Activated T-cell treated with anti-CD3 and anti-CD28 coated beads, Interleukin-2, amount 50 U/mL, for 1 hour (primary cell): ENCODE measurements around the gene DAP.
"Not testable (repeated sequence)": the region's sequence is repeated elsewhere in the genome, so short reads cannot be mapped to it uniquely, and the experiment has no call there.

ENCODE experiments used
- DNase-seq: peaks from one replicate; pipeline ENCODE4 v3.0.0-alpha.2; 2020

DAP gene, protein sequence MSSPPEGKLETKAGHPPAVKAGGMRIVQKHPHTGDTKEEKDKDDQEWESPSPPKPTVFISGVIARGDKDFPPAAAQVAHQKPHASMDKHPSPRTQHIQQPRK

DNA sequence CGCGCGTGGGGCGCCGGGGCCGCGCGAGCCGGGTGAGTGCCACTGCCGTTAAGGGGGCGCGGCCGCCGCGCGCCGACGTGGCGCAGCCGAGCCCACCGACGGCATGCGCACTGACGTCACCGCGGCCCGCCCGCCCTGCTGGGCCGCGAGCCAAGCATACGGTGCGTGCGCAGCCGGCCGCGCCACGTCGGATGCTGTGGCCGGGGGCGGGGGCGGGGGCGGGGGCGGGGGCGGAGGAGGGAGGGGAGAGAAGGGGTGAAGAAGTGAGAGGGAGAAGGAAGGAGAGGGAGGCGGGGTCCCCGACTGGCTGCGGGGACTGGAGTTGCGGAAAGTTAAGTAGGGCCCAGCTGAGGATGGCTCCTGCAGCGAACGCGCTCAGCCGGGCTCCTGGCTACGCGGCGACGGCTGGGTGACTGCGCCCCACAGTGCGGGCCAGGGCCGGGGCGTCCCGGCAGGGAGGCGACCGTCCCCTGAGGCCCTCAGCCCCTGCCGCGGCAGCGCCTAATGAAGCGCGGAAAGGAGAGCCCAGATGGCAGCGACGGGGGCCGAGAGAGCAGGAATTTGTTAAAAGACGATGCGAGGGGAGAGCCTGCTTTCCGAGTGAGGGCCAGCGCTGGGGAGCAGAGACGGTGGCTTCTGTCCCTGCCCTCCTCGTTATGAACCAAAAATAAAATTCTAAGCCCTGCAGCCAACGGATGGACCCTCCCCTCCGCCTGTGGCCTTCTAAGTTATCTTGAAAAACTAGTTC is at the start of gene DAP:
Gene DAP (minus strand): TSS at position 50 of the 748 bp plus-strand sequence. CDS start 166 bp downstream, outside the sequence.
- DNase-seq = peak; percentile 93

DNA sequence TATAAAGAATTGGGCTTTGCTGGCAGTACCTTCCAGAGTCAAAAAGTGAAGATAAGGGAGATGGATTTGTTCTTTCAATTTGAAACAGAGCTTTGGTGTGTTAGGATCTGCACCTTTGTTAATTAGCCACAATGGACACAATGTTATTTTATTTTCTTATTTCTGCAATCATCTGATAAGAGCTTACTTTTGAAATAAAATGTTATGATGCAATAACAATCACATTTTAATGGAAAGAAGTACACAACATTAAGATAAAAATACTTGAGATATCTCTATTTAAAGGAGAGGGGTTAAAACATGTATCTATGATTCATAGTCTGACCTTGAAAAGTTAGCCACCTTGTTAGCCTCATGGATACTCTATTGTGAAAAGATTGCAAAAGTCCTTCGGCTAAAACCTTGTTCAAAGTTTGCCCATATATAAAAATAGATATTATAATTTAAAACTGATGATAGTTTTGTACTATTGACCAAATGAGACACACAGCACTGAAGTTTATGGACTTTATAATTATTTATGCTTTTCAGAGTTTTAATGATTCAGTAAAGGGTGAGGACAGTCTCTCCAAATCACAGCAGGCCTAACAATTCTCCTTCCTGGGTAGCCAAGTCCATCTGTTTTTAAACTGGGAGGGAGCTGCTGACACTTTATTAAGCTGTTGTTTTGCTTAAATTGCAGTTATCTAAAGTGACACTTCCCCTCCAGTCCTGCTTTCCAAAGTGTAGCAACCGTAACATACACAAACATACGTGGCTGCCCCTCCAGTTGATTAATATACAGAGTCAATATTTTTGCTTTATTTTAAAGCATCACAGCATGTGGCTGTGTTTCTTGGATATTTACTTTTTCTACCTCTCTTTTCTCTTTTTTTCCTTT is 47.6 kb upstream of the DAP start:
- no peak for DNase-seq

DNA sequence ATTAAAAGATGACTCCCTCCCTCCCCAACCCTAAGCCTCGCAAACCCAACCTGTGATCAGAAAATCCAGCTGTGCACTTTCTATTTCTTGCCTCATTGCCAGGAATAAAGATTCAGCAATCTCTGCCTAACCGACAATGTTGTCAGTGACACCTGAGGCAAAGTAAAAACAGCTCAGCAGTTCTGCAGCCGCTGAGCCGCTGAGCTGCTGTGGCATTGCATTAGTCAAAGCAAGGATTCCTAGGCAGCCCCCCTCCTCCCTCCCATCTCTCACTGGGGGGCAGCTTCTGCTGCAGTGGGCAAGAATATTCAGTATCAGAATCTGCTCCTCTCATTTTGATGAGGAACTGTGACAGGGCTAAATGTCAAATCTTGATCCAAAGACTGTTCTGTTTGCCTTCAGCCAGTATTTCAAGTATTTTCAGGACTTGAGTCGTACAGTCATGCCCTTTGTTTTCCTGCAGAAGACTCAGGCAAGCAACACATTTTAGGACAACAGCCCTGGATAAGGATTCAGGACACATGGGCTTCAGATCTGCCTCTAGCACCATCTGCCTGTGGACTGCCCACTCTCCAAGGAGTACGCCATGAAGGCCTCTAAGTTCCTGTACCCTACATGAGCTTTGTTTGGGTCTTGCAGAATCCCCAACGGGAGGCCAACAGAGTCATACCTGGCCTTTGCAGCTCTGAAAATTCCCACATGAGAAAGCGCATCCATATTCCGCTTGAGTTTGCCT is 41.1 kb upstream of the DAP start:
- no peak for DNase-seq

DNA sequence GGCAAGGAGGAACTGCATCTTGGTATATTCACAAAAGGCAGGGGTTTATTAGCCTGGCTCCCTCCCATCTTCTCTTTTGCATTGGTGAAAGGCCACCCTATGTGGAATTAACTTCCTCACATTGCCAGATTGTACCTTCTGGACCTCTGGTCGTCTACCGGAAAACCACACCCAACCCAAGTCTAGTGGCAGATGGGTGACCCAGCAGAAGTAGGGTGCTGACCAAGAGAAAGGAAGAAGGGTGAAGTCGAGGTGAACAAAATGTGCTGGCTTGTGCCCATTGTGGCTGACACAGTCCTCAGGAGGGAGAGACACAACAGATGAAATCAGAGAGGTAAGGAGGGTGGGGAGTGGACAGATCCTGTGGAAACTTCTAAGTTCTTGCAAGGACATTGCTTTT is 39.8 kb upstream of the DAP start:
- DNase-seq = no peak

DNA sequence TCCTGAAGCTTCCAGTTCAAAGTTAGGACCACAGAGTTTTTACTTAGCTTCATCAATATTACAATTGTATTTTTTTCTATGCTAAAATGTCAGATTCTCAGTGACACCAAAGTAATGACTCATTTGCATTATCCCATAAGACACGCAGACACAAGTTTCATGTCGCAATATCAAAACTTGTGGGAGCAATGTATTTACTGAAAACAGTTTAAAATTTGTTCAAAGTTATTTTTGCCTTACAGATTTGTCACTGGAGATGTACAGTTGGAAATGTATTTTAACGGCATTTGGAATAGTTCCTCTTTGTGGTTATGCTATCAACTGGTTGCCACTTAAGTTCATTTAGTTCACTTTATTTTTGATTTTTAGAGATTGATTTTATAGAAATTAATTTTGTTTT is 36.2 kb upstream of the DAP start:
- no peak for DNase-seq

DNA sequence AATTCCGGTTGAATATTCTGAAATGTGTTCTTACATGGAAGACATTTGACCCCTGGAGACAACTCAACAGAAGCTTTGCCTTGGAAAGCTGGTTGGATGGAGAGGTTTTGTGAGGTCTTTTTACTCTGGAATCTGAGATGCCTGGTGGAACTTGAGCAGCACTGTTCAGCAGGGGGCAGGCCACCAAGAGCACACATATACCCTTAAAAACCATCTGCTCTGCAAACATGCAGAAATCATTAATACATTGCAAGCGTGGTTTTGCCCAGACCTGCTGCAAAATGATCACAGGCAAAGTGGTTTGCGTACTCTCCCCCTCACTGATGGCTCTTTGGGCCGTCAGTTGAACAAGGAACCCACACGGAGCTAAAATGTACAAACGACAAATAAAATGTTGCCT is 32.8 kb upstream of the DAP start:
- no peak for DNase-seq

DNA sequence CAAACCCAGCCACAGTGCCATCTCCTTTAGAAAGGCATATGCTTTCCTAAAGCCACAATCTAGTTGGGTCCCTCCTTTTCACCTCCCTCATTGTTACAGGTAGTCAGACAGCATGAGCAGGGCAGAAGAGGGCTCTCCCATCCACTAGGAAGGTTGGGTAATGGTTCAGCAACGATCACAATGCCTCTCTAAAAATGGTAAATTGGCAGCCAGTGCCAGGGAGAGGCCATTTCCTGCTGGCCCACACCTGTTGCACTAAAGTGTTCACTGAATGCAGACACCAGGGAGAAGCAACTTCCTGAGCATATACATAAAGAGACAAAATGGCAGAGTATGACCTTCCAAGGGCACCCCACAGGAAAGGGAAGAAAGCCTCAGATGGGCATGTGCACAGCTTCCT is 31.3 kb upstream of the DAP start:
- DNase-seq = no peak

DNA sequence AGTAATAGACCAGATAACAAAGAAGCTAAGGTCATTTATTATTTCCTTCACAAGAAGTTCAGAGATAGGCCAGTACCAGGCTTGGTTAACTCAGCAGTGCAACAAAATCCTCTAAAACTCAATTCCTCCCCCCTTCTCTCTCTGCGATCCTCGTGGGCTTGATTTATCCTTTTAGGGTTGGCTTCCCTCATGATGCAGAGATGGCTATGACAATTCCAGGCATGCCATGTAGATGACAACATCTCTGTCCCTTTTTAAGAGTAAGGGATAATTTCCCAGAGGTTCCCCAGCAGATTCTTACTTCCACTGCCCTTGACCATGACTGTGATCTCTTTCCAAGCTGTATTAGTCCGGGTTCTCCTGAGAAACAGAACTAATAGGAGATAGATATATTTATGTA is 28.7 kb upstream of the DAP start:
- no peak for DNase-seq

DNA sequence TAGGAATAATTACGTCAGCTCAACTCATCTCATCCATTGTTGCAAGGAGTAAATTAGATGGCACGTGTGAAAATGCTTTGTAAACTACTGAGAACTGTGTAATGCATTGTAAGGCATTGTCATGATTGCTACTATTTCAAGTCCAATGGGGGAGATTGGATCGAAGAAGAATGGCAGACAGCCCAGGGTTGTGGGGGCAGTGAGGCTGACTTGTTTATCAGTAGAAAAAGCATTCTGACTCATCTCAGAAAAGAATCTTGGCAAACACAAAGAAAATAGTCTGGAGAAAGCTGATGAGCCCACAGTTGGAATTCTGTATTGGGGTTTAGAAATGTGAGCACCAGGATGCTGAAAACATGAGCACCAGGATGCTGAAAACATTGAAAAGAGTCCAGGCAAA is 28.0 kb upstream of the DAP start:
- no peak for DNase-seq

DNA sequence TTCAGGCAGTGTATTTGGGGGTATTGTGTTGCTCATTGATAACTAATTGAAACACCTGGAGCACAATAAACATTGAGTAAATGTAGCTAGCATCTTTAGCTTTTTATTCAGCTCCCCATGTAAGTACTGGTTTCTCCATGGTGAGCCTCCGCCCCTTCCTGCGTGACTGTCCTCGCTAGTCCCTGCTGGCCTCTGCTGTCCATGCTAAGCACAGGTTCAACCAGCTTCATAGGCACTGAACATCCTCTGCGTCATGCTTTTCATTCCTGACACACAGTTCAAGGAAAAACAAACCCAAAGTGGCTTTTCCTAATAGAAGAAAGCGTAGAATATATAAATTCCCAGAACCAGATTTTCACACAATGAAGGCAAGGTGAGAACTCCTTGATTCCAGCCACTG is 27.3 kb upstream of the DAP start:
- no peak for DNase-seq

DNA sequence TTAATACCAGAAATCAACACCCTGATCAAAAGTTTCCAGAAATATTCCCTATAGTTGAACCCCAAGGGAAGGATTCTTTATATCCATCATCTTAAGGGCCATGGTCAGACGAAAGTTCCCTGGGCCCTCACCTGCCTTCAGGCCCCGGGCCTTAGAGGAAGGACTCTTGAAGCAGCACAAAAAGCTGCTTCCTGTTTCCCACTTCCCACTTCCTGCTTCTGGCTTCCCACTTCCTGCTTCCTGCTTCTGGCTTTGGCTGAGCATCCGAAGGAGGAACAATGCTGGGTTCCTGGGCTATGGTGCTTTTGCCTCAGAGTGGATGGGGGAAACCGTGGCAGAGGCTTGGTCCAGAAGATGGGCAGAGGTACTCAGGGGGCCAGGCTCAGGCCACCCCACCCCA is 25.8 kb upstream of the DAP start:
- no peak for DNase-seq

DNA sequence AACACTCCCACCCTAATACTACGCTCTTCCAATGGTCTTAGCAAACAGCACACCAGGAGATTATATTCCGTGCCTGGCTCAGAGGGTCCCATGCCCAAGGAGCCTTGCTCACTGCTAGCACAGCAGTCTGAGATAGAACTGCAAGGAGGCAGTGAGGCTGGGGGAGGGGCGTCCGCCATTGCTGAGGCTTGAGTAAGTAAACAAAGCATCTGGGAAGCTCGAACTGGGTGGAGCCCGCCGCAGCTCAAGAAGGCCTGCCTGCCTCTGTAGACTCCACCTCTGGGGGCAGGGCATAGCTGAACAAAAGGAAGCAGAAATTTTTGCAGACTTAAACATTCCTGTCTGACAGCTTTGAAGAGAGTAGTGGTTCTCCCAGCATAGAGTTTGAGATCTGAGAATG is 19.2 kb upstream of the DAP start:
- DNase-seq = not testable (repeated sequence)

DNA sequence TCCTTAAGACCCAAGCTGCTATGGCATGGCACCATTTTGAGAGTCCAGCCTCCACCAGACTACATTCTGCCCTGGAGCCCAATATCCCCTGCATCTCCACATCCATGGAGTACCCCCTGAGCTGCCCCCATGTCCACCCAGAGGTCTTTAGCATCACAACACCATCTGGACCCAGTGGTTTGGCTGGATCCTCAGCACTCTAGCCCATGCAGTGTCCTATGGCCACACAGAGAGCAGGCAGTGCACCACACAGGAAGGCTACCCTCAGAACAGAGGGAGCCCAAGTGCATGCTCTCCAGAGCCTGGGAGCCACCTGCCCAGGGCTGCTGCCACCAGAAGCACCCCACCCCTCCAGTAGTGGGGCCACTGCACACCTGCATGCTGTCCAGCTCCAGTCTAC is 18.6 kb upstream of the DAP start:
- no peak for DNase-seq

DNA sequence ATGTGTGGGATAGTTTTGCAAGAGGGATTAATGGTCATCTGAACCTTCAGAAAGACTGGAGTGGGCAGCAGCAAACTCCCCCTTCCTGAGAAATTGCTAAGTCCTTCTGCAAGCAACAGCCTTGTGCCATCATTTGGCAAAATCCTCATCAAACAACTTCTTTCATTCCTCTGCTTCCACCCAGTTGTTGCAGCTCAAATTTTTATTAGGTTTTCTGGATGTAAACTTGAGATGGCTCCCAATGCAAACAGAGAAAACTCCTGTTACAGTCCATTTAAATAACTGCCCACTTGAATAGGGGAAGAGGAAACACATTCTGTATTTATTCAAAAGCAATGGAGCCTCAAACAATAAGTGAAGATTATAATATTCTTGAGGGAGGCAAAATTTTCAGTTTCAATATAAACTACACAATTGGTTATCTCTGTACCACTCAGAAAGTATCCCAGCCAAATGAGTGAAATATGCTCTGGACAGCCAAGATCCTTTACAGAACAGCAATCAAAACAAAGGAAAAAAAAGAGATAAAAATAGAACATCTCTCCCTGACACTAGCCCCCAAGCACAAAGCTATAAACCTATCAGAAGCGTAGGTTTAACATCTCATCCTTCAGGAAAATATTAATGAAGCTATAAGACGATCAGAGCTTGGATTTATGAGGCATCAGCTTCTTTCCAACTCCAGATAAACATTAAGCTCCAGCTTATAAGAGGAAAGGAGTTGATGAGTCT is 17.3 kb upstream of the DAP start:
- DNase-seq = no peak

DNA sequence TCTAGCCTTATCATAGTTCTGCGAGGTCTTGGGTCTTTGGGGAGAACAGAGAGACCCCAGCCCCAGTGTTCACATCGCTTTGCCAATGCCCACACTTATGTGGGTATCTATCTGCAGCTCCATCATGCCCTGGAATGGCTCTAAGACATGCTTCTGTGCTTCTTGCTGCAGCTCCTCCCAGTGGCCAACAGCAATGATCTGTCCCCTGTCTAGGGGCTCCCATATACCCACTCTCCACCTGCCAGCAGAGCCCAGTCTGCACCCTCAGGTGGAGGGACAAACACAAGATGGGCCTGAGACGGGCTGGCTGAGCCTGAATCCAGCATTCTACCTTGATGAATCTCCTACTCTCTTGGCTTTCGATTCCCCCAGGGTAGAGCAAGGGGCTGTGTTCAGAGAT is 14.6 kb upstream of the DAP start:
- DNase-seq = no peak

DNA sequence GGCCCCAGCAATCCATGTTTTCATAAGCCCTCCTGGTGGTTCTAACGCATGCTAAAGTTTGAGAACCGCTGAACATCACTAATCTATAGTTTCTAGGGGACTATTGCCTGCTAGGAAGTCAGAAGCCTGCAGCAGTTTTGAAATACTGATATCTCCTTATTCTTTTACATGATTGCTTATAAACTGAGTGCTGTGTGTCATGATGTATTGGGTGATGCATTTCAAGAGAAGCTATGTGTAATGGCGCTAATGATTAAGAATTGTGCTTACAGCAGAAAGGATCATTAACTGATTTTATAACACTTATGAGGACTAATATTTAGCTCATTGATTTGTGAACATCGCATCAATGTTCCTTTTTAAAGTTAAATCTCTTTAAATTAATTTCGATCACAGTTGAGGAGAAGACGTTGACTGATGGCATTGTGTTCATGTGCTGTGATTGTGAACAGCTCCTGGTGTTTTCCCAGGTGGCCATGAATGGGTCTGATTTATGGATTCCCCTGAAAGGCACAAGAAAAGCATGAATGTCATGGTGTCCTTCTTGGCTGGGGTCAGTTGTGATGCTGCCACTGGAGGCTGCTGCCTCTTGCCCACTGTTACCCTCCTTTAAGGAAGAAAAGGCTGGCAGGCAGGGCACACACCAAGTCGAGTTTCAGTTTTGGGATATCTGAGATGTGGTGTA is 12.0 kb upstream of the DAP start:
- DNase-seq = no peak

DNA sequence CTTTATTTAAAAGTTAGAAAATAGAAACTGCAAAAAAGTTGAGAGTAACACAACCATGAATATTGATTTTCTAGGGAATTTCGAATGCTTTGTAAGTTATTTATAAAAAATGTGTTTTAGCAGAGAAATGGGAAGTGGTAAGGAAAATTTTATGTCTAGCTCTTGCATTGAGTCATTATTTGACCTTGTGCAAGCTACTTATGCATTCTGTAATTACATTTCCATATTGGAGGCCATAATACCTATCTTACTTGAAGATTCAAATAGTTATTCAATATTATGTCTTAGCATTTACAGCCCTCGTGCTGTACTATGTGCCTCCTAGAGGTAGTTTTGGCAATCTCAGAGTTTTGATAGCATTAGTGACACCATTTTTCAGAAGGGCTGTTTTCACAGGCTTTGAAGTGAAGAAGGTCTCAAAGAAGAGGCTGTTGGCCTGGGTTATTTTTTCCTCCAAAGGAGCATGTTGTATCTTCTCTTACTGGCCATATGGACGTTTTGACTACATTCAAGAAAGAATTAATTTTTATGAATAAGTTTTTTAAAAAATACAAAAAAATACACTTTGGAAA is 7.4 kb upstream of the DAP start:
- no peak for DNase-seq

DNA sequence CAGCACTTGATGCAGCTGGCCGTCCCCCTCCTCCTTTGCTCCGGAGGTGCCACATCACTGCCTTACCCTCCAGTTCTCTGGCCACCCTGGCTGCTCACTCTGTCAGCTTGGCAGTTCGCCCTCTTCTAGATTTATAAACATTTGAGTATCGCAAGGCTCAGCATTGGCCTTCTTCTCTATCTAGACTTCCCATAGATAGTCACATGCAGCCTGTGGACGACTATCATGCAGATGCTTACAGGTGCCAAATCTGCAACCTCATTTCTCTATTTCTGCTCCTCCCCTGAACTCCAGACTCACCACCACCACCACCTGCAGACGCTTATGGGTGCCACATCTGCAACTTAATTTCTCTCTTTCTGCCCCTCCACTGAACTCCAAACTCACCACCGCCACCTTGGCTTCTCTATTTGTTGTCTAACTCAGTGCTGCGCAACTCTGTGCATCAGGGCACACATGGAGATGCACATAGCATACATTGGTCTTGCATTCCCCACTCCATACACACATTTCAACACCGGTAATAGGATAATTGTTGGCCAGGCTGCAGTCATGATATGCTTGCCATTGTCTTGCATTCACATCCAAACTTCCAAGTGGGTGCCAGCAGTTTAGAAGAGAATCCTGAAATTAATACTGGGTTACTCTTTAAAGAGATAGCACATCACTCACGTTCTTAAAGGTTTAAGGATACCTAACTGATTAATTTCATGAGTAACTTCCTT is 1.9 kb upstream of the DAP start:
- no peak for DNase-seq

DNA sequence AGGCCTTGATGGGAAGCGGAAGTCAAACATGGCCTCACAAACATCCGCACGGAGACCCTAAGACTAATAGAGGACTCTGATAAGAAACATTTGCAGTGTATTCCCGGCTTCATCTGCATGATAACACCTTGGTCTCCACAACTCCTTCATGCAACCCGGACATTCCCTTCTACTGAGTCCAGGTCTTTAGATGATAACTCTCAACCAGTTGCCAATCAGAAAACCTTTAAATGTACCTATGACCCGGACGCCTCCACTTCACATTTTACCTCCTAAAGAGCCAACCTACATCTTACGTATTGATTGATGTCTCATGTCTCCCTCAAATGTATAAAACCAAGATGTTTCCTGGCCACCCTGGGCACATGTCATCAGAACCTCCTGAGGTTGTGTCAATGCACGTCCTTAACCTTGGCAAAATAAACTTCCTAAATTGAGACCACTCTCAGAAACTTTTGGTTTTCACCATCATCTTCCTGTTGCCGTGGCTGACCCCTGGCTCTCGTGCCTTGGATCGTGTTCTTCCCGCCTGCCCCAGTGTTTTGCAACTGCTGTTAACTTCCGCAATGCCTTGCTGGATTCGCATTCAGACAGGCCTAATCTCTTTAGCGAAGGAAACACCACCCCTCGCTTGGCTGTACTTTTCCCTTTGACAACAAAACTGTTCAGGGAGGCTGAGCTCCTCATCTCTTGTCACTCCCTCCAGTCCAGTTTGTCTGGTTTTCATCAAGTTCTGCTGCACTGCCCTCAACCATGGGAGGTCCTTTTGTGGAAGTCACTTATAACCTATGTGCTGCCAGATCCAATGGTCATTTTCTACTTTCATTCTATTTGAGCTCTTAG is 1.1 kb upstream of the DAP start:
- no peak for DNase-seq

DNA sequence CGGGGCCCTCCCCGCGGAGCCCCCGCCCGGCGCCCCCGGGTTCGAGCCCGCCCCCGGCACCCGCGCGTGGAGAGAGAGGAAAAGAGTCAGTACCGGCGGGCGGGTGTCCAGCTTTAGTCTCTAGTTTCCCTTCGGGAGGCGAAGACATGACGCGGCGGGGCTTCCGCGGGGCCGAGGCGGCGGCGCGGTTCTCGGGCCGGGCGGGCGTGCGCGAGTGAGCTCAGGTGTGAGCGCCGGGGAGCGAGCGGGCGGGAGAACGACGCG is 181 bp downstream of the DAP start:
- no peak for DNase-seq
